C4-2B (cell line): Measurements from ENCODE around the gene CLDN24.
"Not testable (repeated sequence)": the region's sequence is repeated elsewhere in the genome, so short reads cannot be mapped to it uniquely, and the experiment has no call there.

Source experiments
- H3K27ac ChIP-seq: fragments of 450-650 bp; 2 replicates; pipeline ENCODE4 v1.5.1; 2017
- ZFX ChIP-seq: fragments of 450-650 bp; IDR thresholded peaks from 2 replicates; pipeline ENCODE4 v1.6.1; 2017
- TF ChIP-seq, protein P1 (sequence below): fragments of 450-650 bp; conservative IDR thresholded peaks from 2 replicates; pipeline ENCODE4 v1.5.1; 2017; ENCODE audit warnings: mild to moderate bottlenecking

Gene CLDN24

DNA sequence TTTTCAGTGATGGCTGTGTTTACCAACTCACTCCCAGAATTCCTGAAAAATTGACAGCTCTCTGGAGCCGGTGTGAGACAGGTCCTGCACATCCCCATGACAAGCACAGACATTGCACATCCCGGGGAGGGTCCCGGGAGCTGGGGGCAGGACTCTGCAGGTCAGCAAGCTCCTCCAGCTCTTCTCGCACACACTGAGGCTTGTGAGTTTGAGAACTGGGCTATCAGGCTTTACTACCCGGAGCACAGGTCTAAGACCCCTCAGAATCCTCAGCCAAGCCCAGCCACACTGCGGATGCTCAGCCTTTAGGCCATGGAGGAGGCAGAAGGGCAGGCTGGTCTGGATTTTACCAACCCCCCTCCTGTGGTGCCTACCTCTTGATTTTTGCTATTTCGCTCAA is 5.6 kb upstream of the CLDN24 start:
- H3K27ac ChIP-seq = no peak overlapping the region
- no peak for TF ChIP-seq ZFX
- TF ChIP-seq, protein P1, sequence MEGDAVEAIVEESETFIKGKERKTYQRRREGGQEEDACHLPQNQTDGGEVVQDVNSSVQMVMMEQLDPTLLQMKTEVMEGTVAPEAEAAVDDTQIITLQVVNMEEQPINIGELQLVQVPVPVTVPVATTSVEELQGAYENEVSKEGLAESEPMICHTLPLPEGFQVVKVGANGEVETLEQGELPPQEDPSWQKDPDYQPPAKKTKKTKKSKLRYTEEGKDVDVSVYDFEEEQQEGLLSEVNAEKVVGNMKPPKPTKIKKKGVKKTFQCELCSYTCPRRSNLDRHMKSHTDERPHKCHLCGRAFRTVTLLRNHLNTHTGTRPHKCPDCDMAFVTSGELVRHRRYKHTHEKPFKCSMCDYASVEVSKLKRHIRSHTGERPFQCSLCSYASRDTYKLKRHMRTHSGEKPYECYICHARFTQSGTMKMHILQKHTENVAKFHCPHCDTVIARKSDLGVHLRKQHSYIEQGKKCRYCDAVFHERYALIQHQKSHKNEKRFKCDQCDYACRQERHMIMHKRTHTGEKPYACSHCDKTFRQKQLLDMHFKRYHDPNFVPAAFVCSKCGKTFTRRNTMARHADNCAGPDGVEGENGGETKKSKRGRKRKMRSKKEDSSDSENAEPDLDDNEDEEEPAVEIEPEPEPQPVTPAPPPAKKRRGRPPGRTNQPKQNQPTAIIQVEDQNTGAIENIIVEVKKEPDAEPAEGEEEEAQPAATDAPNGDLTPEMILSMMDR = no peak

DNA sequence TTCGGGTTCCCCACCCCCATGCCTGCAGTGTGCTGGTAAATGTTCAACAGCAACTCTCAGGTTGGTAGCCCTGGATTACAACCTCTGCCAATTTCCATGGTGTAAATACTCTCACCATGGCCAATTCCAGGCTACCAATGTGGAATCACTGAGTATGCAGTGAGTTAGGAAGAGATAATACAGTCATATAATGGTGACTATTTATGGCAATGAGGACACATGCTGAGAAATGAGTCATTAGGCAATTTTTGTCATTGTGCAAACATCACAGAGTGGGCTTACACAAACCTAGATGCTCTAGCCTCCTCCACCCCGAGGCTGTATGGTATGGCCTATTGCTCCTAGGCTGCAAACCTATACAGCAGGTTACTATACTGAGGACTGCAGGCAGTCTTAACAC is 4.6 kb upstream of the CLDN24 start:
- no peak overlapping the region for H3K27ac ChIP-seq
- TF ChIP-seq, protein P1 = no peak
- no peak for TF ChIP-seq ZFX

DNA sequence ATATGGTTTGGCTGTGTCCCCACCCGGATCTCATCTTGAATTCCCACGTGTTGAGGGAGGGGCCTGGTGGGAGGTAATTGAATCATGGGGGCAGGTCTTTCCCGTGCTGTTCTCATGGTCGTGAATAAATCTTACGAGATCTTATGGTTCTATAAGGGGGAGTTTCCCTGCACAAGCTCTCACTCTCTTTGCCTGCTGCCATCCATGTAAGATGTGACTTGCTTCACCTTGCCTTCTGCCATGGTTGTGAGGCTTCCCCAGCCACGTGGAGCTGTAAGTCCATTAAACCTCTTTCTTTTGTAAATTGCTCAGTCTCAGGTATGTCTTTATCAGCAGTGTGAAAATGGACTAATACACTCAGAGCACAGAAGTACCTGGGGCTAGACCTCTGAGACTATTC is 4.2 kb upstream of the CLDN24 start:
- not testable (repeated sequence) for H3K27ac ChIP-seq

DNA sequence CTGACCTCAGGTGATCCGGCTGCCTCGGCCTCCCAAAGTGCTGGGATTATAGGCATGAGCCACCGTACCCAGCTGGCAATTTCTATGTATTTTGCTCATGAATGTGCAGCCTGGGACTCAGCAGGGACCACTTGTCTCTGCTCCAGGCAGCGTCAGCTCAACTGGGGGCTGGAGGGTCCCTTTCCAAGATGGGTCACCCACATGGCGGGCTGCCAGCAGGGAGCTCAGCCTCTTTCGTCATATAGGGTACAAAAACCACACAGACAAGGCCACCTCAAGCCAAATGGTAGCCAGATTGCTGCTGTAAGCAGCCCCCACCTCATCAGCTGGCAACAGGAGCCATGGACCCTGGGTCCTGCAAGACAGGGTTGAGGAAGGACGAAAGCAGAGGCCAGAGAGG is 2.4 kb upstream of the CLDN24 start:
- TF ChIP-seq ZFX = no peak
- TF ChIP-seq, protein P1 = no peak

DNA sequence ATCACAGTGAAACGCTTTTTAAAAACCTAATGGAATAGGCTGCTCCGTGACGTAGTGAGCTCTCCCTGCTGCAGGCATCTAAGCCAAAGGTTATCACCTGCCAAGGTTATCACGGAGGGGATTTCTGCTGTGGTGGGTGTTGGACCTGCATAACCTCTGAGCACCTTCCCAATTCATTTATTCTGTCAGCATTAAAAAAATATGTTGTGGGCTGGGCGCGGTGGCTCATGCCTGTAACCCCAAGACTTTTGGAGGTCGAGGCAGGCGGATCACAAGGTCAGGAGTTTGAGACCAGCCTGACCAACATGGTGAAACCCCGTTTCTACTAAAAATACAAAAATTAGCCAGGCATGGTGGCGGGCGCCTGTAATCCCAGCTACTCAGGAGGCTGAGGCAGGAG is 1.8 kb upstream of the CLDN24 start:
- H3K27ac ChIP-seq = not testable (repeated sequence)

More for the DNA sequence above, 2.4 kb upstream of the CLDN24 start:
- H3K27ac ChIP-seq = no peak overlapping the region

DNA sequence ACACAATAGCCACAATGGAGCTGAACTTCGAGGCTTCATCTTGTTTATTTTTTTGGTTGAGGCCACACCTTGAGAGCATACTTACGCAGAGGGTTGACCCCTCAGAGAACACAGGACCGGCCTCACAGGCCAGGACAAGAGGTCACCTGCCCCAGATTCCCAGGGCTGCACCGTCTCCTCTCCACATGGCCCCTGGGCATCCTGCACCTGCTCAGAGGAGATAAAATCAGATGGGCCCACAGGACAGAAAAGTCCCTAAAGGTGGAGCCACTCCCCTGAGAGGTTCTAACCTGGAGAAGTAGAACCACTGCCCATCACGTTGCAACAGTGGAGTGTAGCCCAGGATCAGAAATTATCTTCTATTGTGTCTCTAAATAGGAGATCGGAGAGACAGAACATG is 1.1 kb upstream of the CLDN24 start:
- H3K27ac ChIP-seq = no peak overlapping the region
- TF ChIP-seq, protein P1 = no peak
- no peak for TF ChIP-seq ZFX

DNA sequence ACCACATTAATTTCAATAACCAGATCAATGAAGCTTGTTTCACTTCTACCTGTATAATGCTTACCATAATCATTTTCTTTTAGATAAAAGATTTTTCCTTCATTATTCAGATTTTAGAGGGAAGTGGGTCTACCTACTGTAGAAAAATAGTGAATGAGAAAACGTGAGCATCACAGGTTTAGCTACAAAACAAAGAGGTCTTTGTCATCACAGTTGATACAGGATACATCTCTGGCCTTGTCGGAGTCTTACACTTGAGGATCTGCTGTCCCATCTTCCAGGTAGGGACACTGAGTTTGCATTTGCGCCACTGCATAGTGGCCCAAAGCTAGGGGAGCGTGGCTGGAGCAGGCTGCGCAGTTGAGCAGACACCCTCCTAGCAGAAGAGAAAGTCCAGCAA is 710 bp downstream of the CLDN24 start:
- no peak overlapping the region for H3K27ac ChIP-seq
- TF ChIP-seq ZFX = no peak
- TF ChIP-seq, protein P1 = no peak

DNA sequence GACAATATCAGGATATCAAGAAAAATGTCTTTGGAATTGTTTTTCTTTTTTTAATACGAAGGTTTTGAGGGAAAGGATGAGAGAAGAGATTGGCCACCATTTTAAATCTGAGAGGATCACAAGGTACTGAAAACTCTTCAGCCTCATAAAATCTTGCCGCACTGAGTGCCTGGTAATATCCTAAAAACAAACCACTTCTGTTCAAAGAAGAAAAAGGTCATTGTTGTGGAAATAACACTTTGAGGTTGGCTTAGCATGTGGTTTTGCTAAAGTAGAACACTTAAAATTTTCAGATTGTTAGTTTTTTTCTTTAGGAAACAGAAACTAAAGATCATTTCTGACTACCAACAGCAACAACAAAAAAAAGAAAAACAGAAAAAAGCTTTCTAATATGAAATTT is 1.1 kb downstream of the CLDN24 start:
- TF ChIP-seq ZFX = no peak
- TF ChIP-seq, protein P1 = no peak
- H3K27ac ChIP-seq = no peak overlapping the region
